Activated CD4-positive, alpha-beta T cell treated with anti-CD3 and anti-CD28 coated beads, Interleukin-2, amount 50 U/mL, for 24 hours (primary cell): ENCODE measurements around the gene EXD2.
A peak's percentile ranks its signal among the peaks of the same experiment; 100 is the strongest.
"Not testable (repeated sequence)": the region's sequence is repeated elsewhere in the genome, so short reads cannot be mapped to it uniquely, and the experiment has no call there.

ENCODE experiments used
- DNase-seq, 2 donors: peaks; one replicate each; pipeline ENCODE4 v3.0.0-alpha.2; 2020; ENCODE audit warnings: low read depth in 1 of 2, low spot score in 1 of 2

EXD2 gene

GRCh38 chr14:69199786-69200185 lies 8.5 kb downstream of the EXD2 start:
- DNase-seq, result no peak

DNA sequence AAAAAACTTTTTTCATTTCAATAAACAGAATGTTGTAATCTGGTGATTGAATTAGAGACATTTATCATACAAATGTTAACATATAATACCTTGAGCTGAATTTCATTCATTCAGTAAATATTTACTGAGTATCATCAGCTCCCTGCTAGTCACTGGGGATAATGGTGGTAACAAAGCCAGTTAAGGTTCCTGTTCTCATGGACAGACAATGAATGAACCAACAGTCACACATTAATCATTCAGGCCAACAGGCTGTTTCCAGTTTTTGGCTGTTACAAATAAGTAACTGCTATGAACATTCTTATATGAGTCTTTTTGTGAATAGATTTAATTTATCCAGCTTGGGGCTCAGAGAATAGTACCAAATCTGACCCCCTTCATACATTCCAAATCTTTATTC lies 13.5 kb downstream of the EXD2 start:
- DNase-seq, result no peak

DNA sequence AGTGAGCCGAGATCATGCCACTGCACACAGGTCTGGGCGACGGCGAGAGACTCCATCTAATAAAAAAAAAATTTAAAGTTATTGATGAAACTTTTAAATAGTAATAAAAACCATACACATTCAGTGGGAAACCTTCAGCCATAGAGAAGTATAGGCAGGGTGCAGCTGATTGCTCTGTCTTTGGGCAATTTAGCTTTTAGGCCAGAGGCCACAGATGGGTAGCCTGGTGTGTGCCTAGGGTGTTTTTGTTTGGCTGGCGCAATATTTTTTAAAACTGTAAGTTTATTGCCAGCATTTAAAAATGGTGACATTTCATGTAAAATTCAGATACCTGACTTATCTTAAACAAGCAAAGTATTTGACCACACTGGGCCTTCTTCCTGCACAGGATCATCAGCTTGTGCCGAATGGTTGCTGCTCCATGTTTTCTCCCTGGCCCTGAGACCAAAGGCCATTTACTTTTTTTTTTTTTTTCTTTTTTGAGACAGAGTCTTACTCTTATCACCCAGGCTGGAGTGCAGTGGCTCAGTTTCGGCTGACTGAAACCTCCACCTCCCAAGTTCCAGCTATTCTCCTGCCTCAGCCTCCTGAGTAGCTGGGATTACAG lies 16.2 kb downstream of the EXD2 start:
- DNase-seq, result no peak

GRCh38 chr14:69208666-69209065 lies 17.4 kb downstream of the EXD2 start:
- DNase-seq, result no peak

DNA sequence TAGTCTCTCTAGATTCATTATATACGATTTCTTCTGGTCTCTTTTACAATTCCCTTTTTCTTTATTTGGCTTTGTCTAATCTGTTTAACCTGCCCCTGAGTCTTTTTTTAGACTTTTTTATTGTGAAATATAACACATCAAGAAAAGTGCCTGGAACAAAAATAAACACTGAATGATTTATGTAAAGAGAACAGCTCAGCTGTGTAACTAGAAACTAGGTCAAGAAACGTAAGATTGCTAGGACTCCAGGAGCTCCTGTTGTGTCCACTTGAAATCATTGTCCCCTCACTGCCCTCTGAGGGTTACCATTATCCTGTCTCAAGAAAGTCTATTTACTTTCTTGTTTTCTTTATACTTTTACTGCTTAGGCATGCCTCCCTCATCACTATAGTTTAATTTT lies 23.1 kb downstream of the EXD2 start:
- no peak for DNase-seq

DNA sequence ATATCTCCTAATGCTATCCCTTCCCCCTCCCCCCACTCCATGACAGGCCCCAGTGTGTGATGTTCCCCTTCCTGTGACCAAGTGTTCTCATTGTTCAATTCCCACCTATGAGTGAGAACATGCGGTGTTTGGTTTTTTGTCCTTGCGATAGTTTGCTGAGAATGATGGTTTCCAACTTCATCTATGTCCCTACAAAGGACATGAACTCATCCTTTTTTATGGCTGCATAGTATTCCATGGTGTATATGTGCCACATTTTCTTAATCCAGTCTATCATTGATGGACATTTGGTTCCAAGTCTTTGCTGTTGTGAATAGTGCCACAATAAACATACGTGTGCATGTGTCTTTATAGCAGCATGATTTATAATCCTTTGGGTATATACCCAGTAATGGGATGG lies 26.4 kb downstream of the EXD2 start:
- DNase-seq, result not testable (repeated sequence)

DNA sequence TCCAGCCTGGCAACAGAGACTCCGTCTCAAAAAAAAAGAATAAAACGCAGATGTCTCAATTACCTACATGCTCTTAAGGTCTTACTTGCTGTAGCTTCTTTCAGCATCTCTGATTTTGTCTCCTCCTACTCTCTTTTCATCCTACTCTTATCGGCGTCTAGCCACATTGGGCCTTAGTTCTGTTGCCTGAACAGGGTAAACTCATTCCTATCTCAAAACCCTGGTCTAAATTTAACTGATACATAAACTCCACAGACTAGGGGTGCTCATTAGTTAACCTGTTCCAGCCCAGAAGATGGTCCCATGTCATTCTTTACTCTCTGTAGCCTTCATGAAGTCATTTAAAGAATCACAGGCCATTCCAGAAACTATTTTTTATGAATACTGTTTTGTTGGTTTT lies 33.6 kb downstream of the EXD2 start:
- DNase-seq, result no peak

GRCh38 chr14:69226178-69226577 lies 34.9 kb downstream of the EXD2 start:
- no peak for DNase-seq

DNA sequence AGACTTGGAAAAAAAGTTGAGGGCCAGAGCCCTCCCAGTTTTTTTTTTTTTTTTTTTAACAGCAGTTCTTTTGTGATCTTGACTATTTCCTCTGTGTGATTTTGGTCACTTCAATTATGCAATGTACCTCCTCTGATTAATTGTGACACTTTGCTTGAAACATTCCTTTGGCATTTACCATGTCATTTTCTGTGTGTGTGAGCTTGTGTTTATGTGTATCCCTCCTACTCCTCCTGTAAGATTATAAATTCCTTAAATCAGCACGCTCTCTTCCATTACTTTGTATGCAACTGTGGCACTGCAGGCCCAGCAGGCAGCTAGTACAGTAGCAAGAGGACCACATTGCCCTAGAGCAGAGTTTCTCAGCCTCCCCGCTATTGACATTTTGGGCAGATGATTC lies 35.4 kb downstream of the EXD2 start:
- no peak for DNase-seq

GRCh38 chr14:69231486-69231885 lies 40.2 kb downstream of the EXD2 start:
- DNase-seq, result no peak

GRCh38 chr14:69232388-69232787 lies 41.1 kb downstream of the EXD2 start:
- DNase-seq, result no peak

DNA sequence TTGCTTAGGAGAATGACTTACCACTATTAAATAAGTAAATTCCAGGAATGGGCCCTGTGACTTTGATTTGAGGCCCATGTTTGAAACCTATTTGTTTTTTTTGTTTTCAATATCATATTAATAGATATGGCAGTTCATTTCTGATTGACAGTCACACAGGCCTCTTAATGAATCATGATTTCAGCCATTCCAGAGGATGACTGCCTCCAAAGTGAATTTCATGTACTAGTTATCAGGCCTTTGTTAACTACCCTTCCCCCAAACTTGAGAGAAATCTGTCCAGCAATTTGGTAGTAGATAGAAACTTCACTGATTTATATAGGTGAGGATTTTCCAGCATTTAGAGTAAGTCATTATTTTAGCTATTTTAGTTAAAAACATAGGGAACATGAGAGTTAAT lies 42.8 kb downstream of the EXD2 start:
- DNase-seq, result no peak

GRCh38 chr14:69235708-69236107 lies 44.4 kb downstream of the EXD2 start:
- no peak for DNase-seq

DNA sequence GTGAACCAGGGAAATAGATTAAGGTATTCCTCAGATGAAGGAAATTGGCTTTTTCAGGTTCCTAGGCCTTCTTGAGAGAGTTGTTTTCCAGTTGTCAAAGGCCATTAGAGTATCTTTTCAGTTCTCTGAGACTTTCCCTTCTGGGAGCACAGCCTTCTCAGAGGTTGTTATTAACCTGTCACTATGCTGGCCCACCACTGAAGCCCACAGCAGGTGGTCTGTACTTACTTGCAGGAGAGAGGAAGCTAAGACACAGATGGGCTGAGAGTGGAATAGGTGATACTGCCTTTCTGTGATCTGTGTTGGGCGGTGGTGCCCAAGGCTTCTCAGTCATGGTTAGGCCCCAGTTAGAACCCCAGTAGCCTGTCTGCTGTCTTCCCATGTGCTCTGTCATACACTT lies 45.8 kb downstream of the EXD2 start:
- no peak for DNase-seq

GRCh38 chr14:69237584-69237983 lies 46.3 kb downstream of the EXD2 start:
- no peak for DNase-seq

- DNase-seq, result no peak
Observed at GRCh38 chr14:69238883-69239282, 47.6 kb downstream of the EXD2 start.

- no peak for DNase-seq
Observed at GRCh38 chr14:69240527-69241173, 49.4 kb downstream of the EXD2 start.

- no peak for DNase-seq
Observed at GRCh38 chr14:69241577-69241976, 50.3 kb downstream of the EXD2 start.

DNA sequence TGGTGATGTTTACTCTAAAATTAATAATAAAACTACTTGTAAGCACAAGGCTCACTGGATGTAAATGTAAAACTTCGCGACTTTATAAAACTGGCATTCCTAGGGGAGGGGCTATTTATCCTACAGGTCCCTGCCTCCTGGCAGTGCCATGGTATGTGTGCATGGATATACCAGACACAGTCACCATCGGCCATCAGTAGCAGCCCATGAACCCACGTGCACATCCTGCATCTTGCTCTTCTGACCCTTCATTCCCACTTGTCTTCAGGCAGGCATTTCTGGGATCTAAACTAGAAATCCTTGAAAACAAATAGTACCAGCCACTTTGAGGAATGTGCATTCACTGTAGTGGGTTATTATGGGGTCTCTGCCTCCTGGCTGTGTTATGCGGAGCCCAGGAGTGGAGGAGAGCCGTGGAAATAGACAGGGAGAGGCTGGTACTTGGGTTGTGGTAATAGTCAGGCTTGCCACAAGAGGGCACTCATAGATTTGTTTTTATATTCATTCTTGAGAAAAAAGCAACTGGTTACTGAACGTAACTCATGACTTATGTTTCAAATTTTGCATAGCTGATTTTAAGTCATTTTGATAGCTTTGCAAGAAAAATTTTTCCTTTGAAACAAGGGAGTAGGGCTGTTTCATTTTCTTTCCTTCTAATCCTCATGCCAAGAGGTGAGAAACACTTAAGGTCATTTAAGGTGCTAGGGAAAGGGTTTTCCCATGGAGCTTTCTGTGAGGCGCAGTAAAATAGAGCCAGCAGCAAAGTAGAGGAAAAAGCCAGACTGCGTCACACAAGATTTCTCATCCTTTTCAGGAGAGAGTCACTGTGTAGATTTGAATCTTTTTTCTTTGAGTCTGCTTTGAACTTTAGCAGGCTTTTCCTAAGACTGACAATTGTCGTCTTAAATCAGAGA lies 51.3 kb downstream of the EXD2 start:
- DNase-seq, result peak in 1 of 2 donors; percentile 50

DNA sequence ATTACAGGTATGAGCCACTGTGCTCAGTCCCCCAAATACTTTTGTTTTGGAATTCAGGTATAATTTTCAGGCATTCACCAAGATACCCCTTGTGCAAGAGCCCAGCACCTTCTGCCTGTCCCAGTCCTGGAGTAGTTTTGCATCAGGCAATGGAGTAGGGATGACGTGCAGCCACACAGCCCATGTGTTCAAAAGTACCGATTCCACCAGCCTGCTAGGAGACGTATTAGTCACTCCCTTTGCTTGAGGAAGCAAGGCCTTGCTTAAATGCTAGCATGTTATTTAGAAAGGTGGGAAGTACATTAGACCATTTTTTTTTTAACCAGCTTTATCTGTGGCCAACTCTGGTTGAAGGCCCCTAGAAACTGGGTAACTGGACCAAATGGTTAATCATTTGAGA lies 53.6 kb downstream of the EXD2 start:
- no peak for DNase-seq

DNA sequence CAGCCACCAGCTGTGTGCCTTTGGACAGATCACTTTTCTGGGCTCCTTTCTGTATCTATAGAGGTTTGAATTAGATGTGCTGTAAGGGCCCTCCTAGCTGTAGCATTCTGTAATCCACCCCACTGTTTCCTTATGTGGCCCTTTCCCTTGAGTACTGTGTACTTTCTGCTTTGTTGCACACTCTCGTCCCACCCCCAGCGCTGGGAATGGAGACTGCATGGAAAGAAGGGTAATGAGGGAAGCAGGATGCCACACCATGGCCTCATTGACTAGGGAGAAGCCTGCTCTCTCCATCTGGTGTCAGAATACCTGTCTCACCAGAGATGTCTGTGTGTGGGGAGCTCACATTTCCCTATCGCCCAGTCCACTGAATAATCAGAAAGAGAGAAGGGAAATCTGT lies 55.0 kb downstream of the EXD2 start:
- no peak for DNase-seq
